HG03103 (cell line): ENCODE data around the gene ARPC5.

Experiments used
- ATAC-seq: cut with Tn5 transposase; IDR thresholded peaks from one replicate; pipeline ENCODE4 v1.9.1; 2021; ENCODE audit warnings: low read depth; ENCODE audit not compliant: unreplicated experiment

Gene ARPC5

GRCh38 chr1:183589384-183589783 lies 46.2 kb downstream of the ARPC5 start:
- ATAC-seq = no peak

GRCh38 chr1:183588827-183589226 lies 46.8 kb downstream of the ARPC5 start:
- no peak for ATAC-seq

GRCh38 chr1:183586926-183587325 lies 48.7 kb downstream of the ARPC5 start:
- no peak for ATAC-seq

GRCh38 chr1:183586455-183586854 lies 49.1 kb downstream of the ARPC5 start:
- no peak for ATAC-seq

- ATAC-seq = no peak
Observed at GRCh38 chr1:183585038-183585437, 50.5 kb downstream of the ARPC5 start.

GRCh38 chr1:183584147-183584546 lies 51.4 kb downstream of the ARPC5 start:
- no peak for ATAC-seq

- ATAC-seq = no peak
Observed at GRCh38 chr1:183583466-183583865, 52.1 kb downstream of the ARPC5 start.

GRCh38 chr1:183582021-183582713 lies 53.4 kb downstream of the ARPC5 start:
- no peak for ATAC-seq

- no peak for ATAC-seq
Observed at GRCh38 chr1:183580281-183580682, 55.3 kb downstream of the ARPC5 start.

- no peak for ATAC-seq
Observed at GRCh38 chr1:183578856-183579255, 56.7 kb downstream of the ARPC5 start.

GRCh38 chr1:183577897-183578465 lies 57.6 kb downstream of the ARPC5 start:
- no peak for ATAC-seq

GRCh38 chr1:183576537-183576936 lies 59.0 kb downstream of the ARPC5 start:
- ATAC-seq = no peak

- no peak for ATAC-seq
Observed at GRCh38 chr1:183575606-183576005, 60.0 kb downstream of the ARPC5 start.

- no peak for ATAC-seq
Observed at GRCh38 chr1:183572721-183573120, 62.9 kb downstream of the ARPC5 start.

GRCh38 chr1:183571678-183572268 lies 63.8 kb downstream of the ARPC5 start:
- ATAC-seq = no peak
